ENCODE data around the gene BMPR1B.

Gene BMPR1B

GRCh38 chr4:94852616-94853015 is 94.9 kb downstream of the BMPR1B start:
- Histone ChIP-seq H3K4me3 (ENCODE audit: low read depth, low read length) (no peak overlapping the region), H3K27me3 (ENCODE audit: insufficient read depth, low read depth, severe bottlenecking) (no peaks in the 10 kb centered on the region), H3K9me3 (ENCODE audit: severe bottlenecking) (no peaks in the 10 kb centered on the region), H3K27ac (no peak overlapping the region), H3K36me3 (no peaks in the 10 kb centered on the region)
- DNase-seq = no peak
- no peak for TF ChIP-seq CTCF (IDR thresholded peaks at IDR 0.05; ENCODE audit: low read depth, low read length)

- no peak for DNase-seq
- Histone ChIP-seq H3K4me3 (ENCODE audit: low read depth, low read length) (no peak overlapping the region), H3K27me3 (ENCODE audit: insufficient read depth, low read depth, severe bottlenecking) (no peaks in the 10 kb centered on the region), H3K27ac (no peak overlapping the region), H3K36me3 (no peaks in the 10 kb centered on the region), H3K9me3 (ENCODE audit: severe bottlenecking) (no peaks in the 10 kb centered on the region)
- no peak for TF ChIP-seq CTCF (IDR thresholded peaks at IDR 0.05; ENCODE audit: low read depth, low read length)
These were observed 98.3 kb downstream of the BMPR1B start for GRCh38 chr4:94856030-94856429.

- H3K36me3 ChIP-seq = no peaks in the 10 kb centered on the region
- no peak for TF ChIP-seq CTCF (IDR thresholded peaks at IDR 0.05; ENCODE audit: low read depth, low read length)
- H3K9me3 ChIP-seq (ENCODE audit: severe bottlenecking) = no peaks in the 10 kb centered on the region
- no peak overlapping the region for H3K27ac ChIP-seq
- DNase-seq = no peak
- H3K4me3 ChIP-seq (ENCODE audit: low read depth, low read length) = no peak overlapping the region
- no peaks in the 10 kb centered on the region for H3K27me3 ChIP-seq (ENCODE audit: insufficient read depth, low read depth, severe bottlenecking)
These were observed 112.4 kb downstream of the BMPR1B start for GRCh38 chr4:94870146-94870545.

GRCh38 chr4:94871644-94872305 is 114.0 kb downstream of the BMPR1B start:
- DNase-seq = no peak
- no peak for TF ChIP-seq CTCF (IDR thresholded peaks at IDR 0.05; ENCODE audit: low read depth, low read length)

GRCh38 chr4:94877973-94878372 is 120.2 kb downstream of the BMPR1B start:
- no peaks in the 10 kb centered on the region for H3K36me3 ChIP-seq
- no peak overlapping the region for H3K4me3 ChIP-seq (ENCODE audit: low read depth, low read length)
- TF ChIP-seq CTCF (IDR thresholded peaks at IDR 0.05; ENCODE audit: low read depth, low read length) = no peak
- H3K27ac ChIP-seq = no peak overlapping the region
- no peaks in the 10 kb centered on the region for H3K9me3 ChIP-seq (ENCODE audit: severe bottlenecking)
- no peak for DNase-seq
- no peaks in the 10 kb centered on the region for H3K27me3 ChIP-seq (ENCODE audit: insufficient read depth, low read depth, severe bottlenecking)

More at GRCh38 chr4:94871644-94872305, 114.0 kb downstream of the BMPR1B start:
- no peaks in the 10 kb centered on the region for H3K27me3 ChIP-seq (ENCODE audit: insufficient read depth, low read depth, severe bottlenecking)
- no peaks in the 10 kb centered on the region for H3K36me3 ChIP-seq
- no peak overlapping the region for H3K4me3 ChIP-seq (ENCODE audit: low read depth, low read length)
- H3K27ac ChIP-seq = no peak overlapping the region
- H3K9me3 ChIP-seq (ENCODE audit: severe bottlenecking) = no peaks in the 10 kb centered on the region

- TF ChIP-seq CTCF (IDR thresholded peaks at IDR 0.05; ENCODE audit: low read depth, low read length) = no peak
- no peaks in the 10 kb centered on the region for H3K27me3 ChIP-seq (ENCODE audit: insufficient read depth, low read depth, severe bottlenecking)
- no peaks in the 10 kb centered on the region for H3K9me3 ChIP-seq (ENCODE audit: severe bottlenecking)
- no peak overlapping the region for H3K27ac ChIP-seq
- H3K36me3 ChIP-seq = no peaks in the 10 kb centered on the region
- no peak for DNase-seq
- H3K4me3 ChIP-seq (ENCODE audit: low read depth, low read length) = no peak overlapping the region
These were observed 123.2 kb downstream of the BMPR1B start for GRCh38 chr4:94880956-94881355.

All from WERI-Rb-1 (cell line).